Measurements from ENCODE around the gene MTHFD1.

DNA sequence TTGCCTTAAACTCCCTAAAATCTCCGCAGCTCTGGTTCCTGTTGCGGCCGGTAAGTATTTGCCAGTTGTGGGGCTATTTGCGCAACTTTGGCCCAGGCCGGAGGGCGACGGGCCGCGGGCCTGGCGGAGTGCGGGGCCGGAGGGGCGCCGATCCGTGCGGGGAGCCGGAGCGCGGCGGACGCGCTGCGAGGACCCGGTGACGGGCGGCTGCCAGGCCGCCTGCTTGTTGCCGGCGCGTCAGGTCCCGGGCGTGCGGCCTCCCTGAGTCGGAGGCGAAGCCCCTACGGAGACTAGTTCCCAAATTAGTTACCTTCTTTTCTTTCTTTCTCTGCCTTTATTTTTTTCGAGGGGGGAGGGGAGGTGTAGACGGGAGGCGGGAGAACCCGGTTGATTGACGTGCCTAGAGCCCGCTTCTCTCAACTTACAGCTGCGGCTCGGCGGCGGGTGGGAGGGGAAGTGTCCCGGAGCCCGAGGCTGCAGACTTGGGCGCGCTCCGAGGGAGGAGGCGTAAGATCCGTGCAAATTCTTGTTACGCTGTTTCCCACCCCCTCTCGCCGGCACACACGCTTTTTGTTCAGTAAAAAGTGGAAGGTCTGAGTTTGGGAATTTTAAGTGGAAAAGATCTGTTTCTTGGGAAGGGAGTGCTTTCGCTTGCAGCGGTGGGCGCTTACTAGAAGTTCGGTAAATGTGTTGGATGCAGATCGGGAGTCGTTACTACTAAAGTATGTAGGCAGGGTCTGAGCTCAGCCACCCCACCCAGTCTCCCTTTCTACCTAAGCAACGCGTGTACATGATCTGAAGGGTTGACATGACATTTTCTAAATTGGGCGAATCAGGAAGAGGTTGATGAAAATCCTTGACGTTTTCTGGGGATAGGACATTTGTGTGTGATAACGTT is 117.0 kb downstream of the MTHFD1 start:
- TF ChIP-seq EZH2 (IDR thresholded peaks at IDR 0.05; ENCODE audit: low read length), result no peak
- TF ChIP-seq, protein P1, sequence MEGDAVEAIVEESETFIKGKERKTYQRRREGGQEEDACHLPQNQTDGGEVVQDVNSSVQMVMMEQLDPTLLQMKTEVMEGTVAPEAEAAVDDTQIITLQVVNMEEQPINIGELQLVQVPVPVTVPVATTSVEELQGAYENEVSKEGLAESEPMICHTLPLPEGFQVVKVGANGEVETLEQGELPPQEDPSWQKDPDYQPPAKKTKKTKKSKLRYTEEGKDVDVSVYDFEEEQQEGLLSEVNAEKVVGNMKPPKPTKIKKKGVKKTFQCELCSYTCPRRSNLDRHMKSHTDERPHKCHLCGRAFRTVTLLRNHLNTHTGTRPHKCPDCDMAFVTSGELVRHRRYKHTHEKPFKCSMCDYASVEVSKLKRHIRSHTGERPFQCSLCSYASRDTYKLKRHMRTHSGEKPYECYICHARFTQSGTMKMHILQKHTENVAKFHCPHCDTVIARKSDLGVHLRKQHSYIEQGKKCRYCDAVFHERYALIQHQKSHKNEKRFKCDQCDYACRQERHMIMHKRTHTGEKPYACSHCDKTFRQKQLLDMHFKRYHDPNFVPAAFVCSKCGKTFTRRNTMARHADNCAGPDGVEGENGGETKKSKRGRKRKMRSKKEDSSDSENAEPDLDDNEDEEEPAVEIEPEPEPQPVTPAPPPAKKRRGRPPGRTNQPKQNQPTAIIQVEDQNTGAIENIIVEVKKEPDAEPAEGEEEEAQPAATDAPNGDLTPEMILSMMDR (optimal IDR thresholded peaks at IDR 0.05 in 1 of 3, IDR thresholded peaks at IDR 0.05 in 1 of 3, conservative IDR thresholded peaks at IDR 0.05 in 1 of 3; ENCODE audit: extremely low read depth in 1 of 3, insufficient read depth in 2 of 3, low read length in 3 of 3), result no peak
